GM21576 (cell line): ENCODE data around the gene ADARB2.

ENCODE experiments used
- ATAC-seq: cut with Tn5 transposase; IDR thresholded peaks from one replicate; pipeline ENCODE4 v1.9.1; 2021; ENCODE audit warnings: mild to moderate bottlenecking, moderate library complexity; ENCODE audit not compliant: unreplicated experiment

The ADARB2 gene

GRCh38 chr10:1687190-1687589 is 50.1 kb downstream of the ADARB2 start:
- no peak for ATAC-seq

GRCh38 chr10:1686491-1686749 is 50.9 kb downstream of the ADARB2 start:
- ATAC-seq, result no peak

- ATAC-seq, result no peak
Measured at GRCh38 chr10:1685699-1686490, 51.4 kb downstream of the ADARB2 start.

- ATAC-seq, result no peak
Measured at GRCh38 chr10:1684991-1685390, 52.3 kb downstream of the ADARB2 start.

- no peak for ATAC-seq
Measured at GRCh38 chr10:1683649-1684048, 53.7 kb downstream of the ADARB2 start.

GRCh38 chr10:1679821-1680650 is 57.3 kb downstream of the ADARB2 start:
- ATAC-seq, result no peak

- ATAC-seq, result no peak
Measured at GRCh38 chr10:1678084-1678483, 59.2 kb downstream of the ADARB2 start.

GRCh38 chr10:1677307-1677939 is 59.9 kb downstream of the ADARB2 start:
- ATAC-seq, result no peak

GRCh38 chr10:1674501-1674900 is 62.8 kb downstream of the ADARB2 start:
- no peak for ATAC-seq

- ATAC-seq, result no peak
Measured at GRCh38 chr10:1673568-1674345, 63.6 kb downstream of the ADARB2 start.

- ATAC-seq, result no peak
Measured at GRCh38 chr10:1672001-1672781, 65.1 kb downstream of the ADARB2 start.

- no peak for ATAC-seq
Measured at GRCh38 chr10:1671366-1672000, 65.8 kb downstream of the ADARB2 start.

- ATAC-seq, result no peak
Measured at GRCh38 chr10:1670541-1671365, 66.6 kb downstream of the ADARB2 start.

GRCh38 chr10:1669433-1669832 is 67.9 kb downstream of the ADARB2 start:
- ATAC-seq, result no peak

- no peak for ATAC-seq
Measured at GRCh38 chr10:1668399-1668798, 68.9 kb downstream of the ADARB2 start.

GRCh38 chr10:1667392-1667791 is 69.9 kb downstream of the ADARB2 start:
- ATAC-seq, result no peak

- ATAC-seq, result no peak
Measured at GRCh38 chr10:1666147-1666546, 71.2 kb downstream of the ADARB2 start.

GRCh38 chr10:1665681-1666080 is 71.6 kb downstream of the ADARB2 start:
- ATAC-seq, result no peak

GRCh38 chr10:1665021-1665661 is 72.2 kb downstream of the ADARB2 start:
- ATAC-seq, result no peak
